Stimulated activated naive B cell treated with anti-CD40 and anti-IgM and Interleukin-4, amounts not matched to agents 10 μg/mL and 1 μg/mL and 100 μg/mL, for 72 hours (primary cell): ENCODE data around the gene OR5AU1.

Source experiments
- ATAC-seq, 2 donors: fragments of 150-1000 bp; cut with Tn5 transposase; replicated peaks; 2 replicates each; pipeline ENCODE4 v1.10.0; 2021; ENCODE audit warnings: moderate library complexity in 1 of 2
- DNase-seq: peaks from one replicate; pipeline ENCODE4 v3.0.0; 2021
- H3K27ac Mint-ChIP-seq: one replicate; pipeline ENCODE4 v1.8.0; 2022; ENCODE audit warnings: mild to moderate bottlenecking, mixed read lengths
- H3K27me3 Mint-ChIP-seq, 2 donors: one replicate each; pipeline ENCODE4 v1.8.0; 2022; ENCODE audit warnings: mixed read lengths in 2 of 2
- H3K36me3 Mint-ChIP-seq, 2 donors: one replicate each; pipeline ENCODE4 v1.8.0; 2022; ENCODE audit warnings: mixed read lengths in 2 of 2, mild to moderate bottlenecking in 1 of 2
- H3K4me1 Mint-ChIP-seq, 2 donors: one replicate each; pipeline ENCODE4 v1.8.0; 2022; ENCODE audit warnings: mixed read lengths in 2 of 2, mild to moderate bottlenecking in 1 of 2
- H3K4me3 Mint-ChIP-seq, 2 donors: one replicate each; pipeline ENCODE4 v1.8.0; 2022; ENCODE audit warnings: mild to moderate bottlenecking in 2 of 2, mixed read lengths in 2 of 2, moderate library complexity in 1 of 2
- H3K9me3 Mint-ChIP-seq, 2 donors: one replicate each; pipeline ENCODE4 v1.8.0; 2022; ENCODE audit warnings: mixed read lengths in 2 of 2, mild to moderate bottlenecking in 1 of 2

The OR5AU1 gene

GRCh38 chr14:21155963-21156362 is at the start of gene OR5AU1:
OR5AU1 (minus strand) TSS chr14:21156063; CDS start chr14:21155872, 191 bp downstream.
- Mint-ChIP-seq H3K36me3 (no peaks in the 10 kb centered on the region), H3K4me3 (no peak within 1 kb of the TSS), H3K27me3 (peaks cover 27 to 46% of the 10 kb centered on the region in 2 donors), H3K9me3 (peaks cover 0 to 4% of the 10 kb centered on the region in 2 donors), H3K4me1 (no peaks in the 10 kb centered on the region), H3K27ac (no peak within 1 kb of the TSS)
- ATAC-seq, result no peak
- no peak for DNase-seq

- Mint-ChIP-seq H3K4me1 (peaks cover 48 to 73% of the 10 kb centered on the region in 2 donors), H3K9me3 (peaks cover 0 to 1% of the 10 kb centered on the region in 2 donors), H3K27me3 (no peaks in the 10 kb centered on the region), H3K36me3 (peaks cover 62 to 76% of the 10 kb centered on the region in 2 donors), H3K27ac (peak overlapping the region; percentile 89), H3K4me3 (no peak overlapping the region)
- DNase-seq (no peak), ATAC-seq (no peak)
These were observed 49.3 kb upstream of the OR5AU1 start for GRCh38 chr14:21205026-21205677.

- peaks cover 0 to 1% of the 10 kb centered on the region in 2 donors for H3K9me3 Mint-ChIP-seq
- DNase-seq (no peak), ATAC-seq (no peak)
- peaks cover 59 to 68% of the 10 kb centered on the region in 2 donors for H3K36me3 Mint-ChIP-seq
- H3K4me1 Mint-ChIP-seq, result peaks cover 41 to 66% of the 10 kb centered on the region in 2 donors
- H3K27ac Mint-ChIP-seq, result peak overlapping the region; percentile 89
- peak overlapping the region in 1 of 2 donors; percentile 68 for H3K4me3 Mint-ChIP-seq
- H3K27me3 Mint-ChIP-seq, result no peaks in the 10 kb centered on the region
These were observed 48.5 kb upstream of the OR5AU1 start for GRCh38 chr14:21204167-21205025.

DNA sequence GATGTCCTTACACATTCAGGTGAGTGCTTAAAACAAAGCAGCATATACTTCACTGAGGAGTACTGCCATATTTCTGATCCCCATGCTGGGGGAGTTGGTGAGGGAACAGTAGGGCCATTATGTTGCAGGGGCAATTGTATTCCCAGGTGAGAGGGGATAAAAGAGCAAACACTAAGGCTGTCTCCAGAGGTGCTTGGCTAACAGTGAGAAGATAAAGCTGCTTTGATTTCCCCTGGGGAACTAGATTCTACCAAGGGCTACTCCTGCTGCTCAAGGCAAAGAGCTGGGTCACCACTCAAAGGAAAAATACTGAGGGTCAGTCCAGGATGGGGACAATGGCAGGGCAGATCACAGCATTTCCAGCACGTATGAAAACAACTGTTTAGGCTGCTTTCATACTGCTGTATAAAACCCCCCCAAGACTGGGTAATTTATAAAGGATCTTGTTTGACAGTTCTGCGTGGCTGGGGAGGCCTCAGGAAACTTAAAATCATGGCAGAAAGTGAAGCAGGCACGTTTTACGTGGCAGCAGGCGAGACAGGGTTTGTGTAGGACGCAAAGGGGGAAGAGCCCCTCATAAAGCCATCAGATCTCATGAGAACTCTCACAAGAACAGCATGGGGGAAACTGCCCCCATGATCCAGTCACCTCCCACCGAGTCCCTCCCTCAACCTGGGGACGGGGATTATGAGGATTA is 47.8 kb upstream of the OR5AU1 start:
- H3K27me3 Mint-ChIP-seq, result no peaks in the 10 kb centered on the region
- DNase-seq (no peak), ATAC-seq (no peak)
- H3K4me3 Mint-ChIP-seq, result peak overlapping the region in 1 of 2 donors; percentile 68
- H3K27ac Mint-ChIP-seq, result peak overlapping the region; percentile 89
- peaks cover 56 to 63% of the 10 kb centered on the region in 2 donors for H3K36me3 Mint-ChIP-seq
- peaks cover 40 to 61% of the 10 kb centered on the region in 2 donors for H3K4me1 Mint-ChIP-seq
- H3K9me3 Mint-ChIP-seq, result peaks cover 0 to 1% of the 10 kb centered on the region in 2 donors

GRCh38 chr14:21202463-21203358 is 46.8 kb upstream of the OR5AU1 start:
- ATAC-seq, result no peak
- Mint-ChIP-seq H3K27me3 (no peaks in the 10 kb centered on the region), H3K27ac (peak overlapping the region; percentile 89), H3K9me3 (peaks cover 3 to 4% of the 10 kb centered on the region in 2 donors), H3K36me3 (peaks cover 47 to 59% of the 10 kb centered on the region in 2 donors), H3K4me1 (peaks cover 33 to 52% of the 10 kb centered on the region in 2 donors), H3K4me3 (no peak overlapping the region)
- no peak for DNase-seq

- peaks cover 2 to 7% of the 10 kb centered on the region in 2 donors for H3K9me3 Mint-ChIP-seq
- ATAC-seq (peak in 1 of 2 donors; percentile 6), DNase-seq (no peak)
- H3K27ac Mint-ChIP-seq, result peak overlapping the region; percentile 70
- peaks cover 26 to 43% of the 10 kb centered on the region in 2 donors for H3K4me1 Mint-ChIP-seq
- no peak overlapping the region for H3K4me3 Mint-ChIP-seq
- no peaks in the 10 kb centered on the region for H3K27me3 Mint-ChIP-seq
- H3K36me3 Mint-ChIP-seq, result peaks cover 41 to 54% of the 10 kb centered on the region in 2 donors
These were observed 46.0 kb upstream of the OR5AU1 start for GRCh38 chr14:21201732-21202462.

DNA sequence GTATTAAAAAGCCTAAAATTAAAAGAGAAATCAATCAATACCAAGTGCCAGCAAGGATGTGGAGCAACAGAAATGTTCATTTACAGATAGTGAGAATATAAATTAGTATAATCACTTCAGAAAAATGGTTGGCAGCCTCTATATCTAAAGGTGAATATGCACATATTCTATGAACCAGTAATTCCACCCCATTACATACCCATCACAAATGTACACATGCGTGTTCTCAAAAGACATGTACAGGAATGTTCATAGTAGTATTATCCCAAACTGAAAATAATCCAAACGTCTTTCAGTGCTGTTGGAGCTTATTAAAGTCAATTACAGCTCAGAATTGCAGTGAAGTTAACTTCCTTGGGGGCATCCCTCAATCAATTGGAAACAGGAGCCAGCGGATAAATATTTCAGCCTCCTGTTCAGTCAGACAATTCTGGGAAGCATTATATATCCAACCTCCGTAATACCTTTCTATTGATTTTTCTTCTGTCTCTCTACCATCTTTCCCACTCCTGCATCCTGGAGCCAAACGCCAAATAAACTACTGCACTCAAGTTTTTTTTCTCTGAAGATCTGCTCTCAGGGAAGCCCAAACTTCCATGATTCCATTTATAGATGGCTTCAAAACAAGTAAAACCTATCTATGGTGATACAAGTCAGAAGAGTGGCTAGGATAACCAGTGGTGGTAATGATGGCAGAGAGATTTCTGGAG is 45.0 kb upstream of the OR5AU1 start:
- no peak for DNase-seq
- Mint-ChIP-seq H3K9me3 (peaks cover 2 to 7% of the 10 kb centered on the region in 2 donors), H3K27me3 (no peaks in the 10 kb centered on the region), H3K4me1 (peaks cover 19 to 33% of the 10 kb centered on the region in 2 donors), H3K4me3 (no peak overlapping the region), H3K36me3 (peaks cover 31 to 44% of the 10 kb centered on the region in 2 donors), H3K27ac (no peak overlapping the region)
- ATAC-seq, result no peak

- ATAC-seq (peak in 1 of 2 donors; percentile 11), DNase-seq (no peak)
- no peak overlapping the region for H3K4me3 Mint-ChIP-seq
- H3K27ac Mint-ChIP-seq, result peak overlapping the region; percentile 43
- peaks cover 19 to 28% of the 10 kb centered on the region in 2 donors for H3K4me1 Mint-ChIP-seq
- H3K9me3 Mint-ChIP-seq, result peaks cover 2 to 7% of the 10 kb centered on the region in 2 donors
- peaks cover 24 to 35% of the 10 kb centered on the region in 2 donors for H3K36me3 Mint-ChIP-seq
- no peaks in the 10 kb centered on the region for H3K27me3 Mint-ChIP-seq
These were observed 44.0 kb upstream of the OR5AU1 start for GRCh38 chr14:21199611-21200560.

GRCh38 chr14:21197418-21198205 is 41.7 kb upstream of the OR5AU1 start:
- no peak for DNase-seq
- Mint-ChIP-seq H3K27ac (peak overlapping the region; percentile 83), H3K36me3 (peaks cover 4 to 13% of the 10 kb centered on the region in 2 donors)

DNA sequence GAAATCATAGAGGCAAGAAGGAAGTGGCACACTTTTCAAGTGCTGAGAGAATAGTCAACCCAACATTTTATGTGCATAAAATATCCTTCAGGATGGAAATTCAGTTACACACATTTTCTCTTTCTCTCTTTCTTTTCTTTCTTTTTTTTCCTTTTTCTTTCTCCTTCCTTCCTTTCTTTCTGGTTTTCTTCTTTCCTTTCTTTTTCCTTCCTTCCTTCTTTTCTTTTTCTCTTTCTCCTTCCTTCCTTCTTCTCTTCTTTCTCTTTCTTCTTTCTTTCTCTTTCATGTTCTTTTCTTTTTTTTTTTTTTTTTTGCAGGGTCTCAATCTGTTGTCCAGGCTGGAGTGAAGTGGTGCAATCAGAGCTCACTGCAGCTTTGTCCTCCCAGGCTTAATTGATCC is 38.7 kb upstream of the OR5AU1 start:
- DNase-seq (no peak), ATAC-seq (no peak)
- no peaks in the 10 kb centered on the region for H3K27me3 Mint-ChIP-seq
- peaks cover 9 to 17% of the 10 kb centered on the region in 2 donors for H3K4me1 Mint-ChIP-seq
- H3K4me3 Mint-ChIP-seq, result no peak overlapping the region
- peaks cover 2 to 7% of the 10 kb centered on the region in 2 donors for H3K9me3 Mint-ChIP-seq
- peaks cover 0 to 7% of the 10 kb centered on the region in 2 donors for H3K36me3 Mint-ChIP-seq
- H3K27ac Mint-ChIP-seq, result no peak overlapping the region

More at GRCh38 chr14:21197418-21198205, 41.7 kb upstream of the OR5AU1 start:
- peaks cover 7 to 9% of the 10 kb centered on the region in 2 donors for H3K4me1 Mint-ChIP-seq
- H3K27me3 Mint-ChIP-seq, result no peaks in the 10 kb centered on the region
- H3K9me3 Mint-ChIP-seq, result peaks cover 2 to 7% of the 10 kb centered on the region in 2 donors
- no peak for ATAC-seq
- peak overlapping the region in 1 of 2 donors; percentile 30 for H3K4me3 Mint-ChIP-seq
